K562 treated with DMSO at 1 percent for 12 hours (cell line): ENCODE measurements around the gene LENG9. TPM values are rescaled to one million over a fixed set of nuclear protein-coding genes. Genes with fewer than 3 reads are reported as not detected.

ENCODE experiments used
- total RNA-seq: library from RNA; unstranded; fragments of 300-600 nt; gene quantifications from 2 replicates; pipeline ENCODE4 v1.2.3, GENCODE V29; 2022; ENCODE audit not compliant: insufficient read depth

Gene LENG9
- total RNA-seq: 0.35 TPM in 1 of 2 replicates, not detected in the other

GRCh38 chr19:54463531-54464043, at the start of gene LENG9:
LENG9 (minus strand) TSS chr19:54463778; CDS start chr19:54463526, 252 bp downstream.

GRCh38 chr19:54502518-54503048, 39.0 kb upstream of the LENG9 start, which contains the start of gene LAIR2:
LAIR2 (plus strand) TSS chr19:54502831; CDS start chr19:54502919, 88 bp downstream.

GRCh38 chr19:54473071-54473891, 9.7 kb upstream of the LENG9 start, which contains the start of gene CDC42EP5:
CDC42EP5 (minus strand) TSS chr19:54473296; CDS start chr19:54465547, 7,749 bp downstream.

GRCh38 chr19:54448774-54449700, 14.5 kb downstream of the LENG9 start, which contains the start of gene LENG8:
LENG8 (plus strand) TSS chr19:54449199; CDS start chr19:54451345, 2,146 bp downstream.

GRCh38 chr19:54415208-54415900, 48.2 kb downstream of the LENG9 start, which contains the start of gene TTYH1:
TTYH1 (plus strand) TSS chr19:54415464; CDS start chr19:54415553, 89 bp downstream.

Other genes with a start within 250 kb of the LENG9 start
- gene LILRB3, start 240.8 kb downstream of the LENG9 start, total RNA-seq: not detected in 2 replicates
- not detected in 2 replicates for gene LILRA6, start 221.0 kb downstream of the LENG9 start, total RNA-seq
- gene LILRB5, start 206.5 kb downstream of the LENG9 start, total RNA-seq: not detected in 2 replicates
- gene LILRB2, start 182.7 kb downstream of the LENG9 start, total RNA-seq: not detected in 2 replicates
- 0.86 TPM in 1 of 2 replicates, not detected in the other for gene LILRA5, start 150.6 kb downstream of the LENG9 start, total RNA-seq
- not detected in 2 replicates for gene LILRA4, start 124.6 kb downstream of the LENG9 start, total RNA-seq
- 3.2 TPM in 1 of 2 replicates, not detected in the other for gene LAIR1, start 98.8 kb downstream of the LENG9 start, total RNA-seq
- gene TTYH1, start 48.3 kb downstream of the LENG9 start, total RNA-seq: not detected in 2 replicates
- 46.7 and 133 TPM in 2 replicates for gene LENG8, start 14.6 kb downstream of the LENG9 start, total RNA-seq
- 1.4 TPM in 1 of 2 replicates, not detected in the other for gene CDC42EP5, start 9.5 kb upstream of the LENG9 start, total RNA-seq
- gene LAIR2, start 39.1 kb upstream of the LENG9 start, total RNA-seq: not detected in 2 replicates
- 7.6 and 9.8 TPM in 2 replicates for gene LILRA2, start 110.0 kb upstream of the LENG9 start, total RNA-seq
- gene LILRA1, start 129.9 kb upstream of the LENG9 start, total RNA-seq: not detected in 2 replicates
- gene LILRB1, start 166.7 kb upstream of the LENG9 start, total RNA-seq: not detected in 2 replicates
- not detected in 2 replicates for gene LILRB4, start 199.2 kb upstream of the LENG9 start, total RNA-seq